ENCODE data around the gene BDNF.
"Not testable (repeated sequence)": the region's sequence is repeated elsewhere in the genome, so short reads cannot be mapped to it uniquely, and the experiment has no call there.

BDNF gene

DNA sequence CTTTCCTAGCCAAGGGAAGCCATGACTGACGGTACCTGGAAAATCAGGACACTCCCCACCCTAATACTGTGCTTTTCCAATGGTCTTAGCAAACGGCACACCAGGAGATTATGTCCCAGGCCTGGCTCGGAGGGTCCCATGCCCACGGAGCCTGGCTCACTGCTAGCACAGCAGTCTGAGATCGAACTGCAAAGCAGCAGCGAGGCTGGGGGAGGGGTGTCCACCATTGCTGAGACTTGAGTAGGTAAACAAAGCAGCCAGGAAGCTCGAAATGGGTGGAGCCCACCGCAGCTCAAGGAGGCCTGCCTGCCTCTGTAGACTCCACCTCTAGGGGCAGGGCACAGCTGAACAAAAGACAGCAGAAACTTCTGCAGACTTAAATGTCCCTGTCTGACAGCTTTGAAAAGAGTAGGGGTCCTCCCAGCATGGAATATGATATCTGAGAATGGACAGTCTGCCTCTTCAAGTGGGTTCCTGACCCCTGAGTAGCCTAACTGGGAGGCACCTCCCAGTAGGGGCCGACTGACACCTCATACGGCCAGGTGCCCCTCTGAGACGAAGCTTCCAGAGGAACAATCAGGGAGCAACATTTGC, 34.6 kb downstream of the BDNF start:
- DNase-seq (ENCODE audit: low spot score), result not testable (repeated sequence)

DNA sequence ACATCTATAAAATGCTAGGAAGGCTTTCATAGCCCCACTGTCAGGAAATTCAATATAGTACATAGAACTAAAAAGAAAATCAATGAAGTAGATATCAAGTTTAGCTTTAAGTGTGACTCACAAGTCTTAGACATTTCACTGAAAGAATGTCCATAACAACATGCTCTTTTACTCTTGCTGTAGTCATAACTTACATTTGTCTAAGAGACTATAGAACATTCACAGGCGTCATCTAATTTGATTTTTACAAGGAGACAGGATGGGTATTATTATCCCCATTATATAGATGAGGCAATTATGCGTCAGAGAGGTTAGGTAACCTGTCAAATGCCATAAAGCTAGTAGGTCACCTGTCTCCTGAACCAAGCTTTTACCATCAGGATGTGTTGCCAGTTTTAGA, 36.9 kb downstream of the BDNF start:
- DNase-seq (ENCODE audit: low spot score), result no peak

DNA sequence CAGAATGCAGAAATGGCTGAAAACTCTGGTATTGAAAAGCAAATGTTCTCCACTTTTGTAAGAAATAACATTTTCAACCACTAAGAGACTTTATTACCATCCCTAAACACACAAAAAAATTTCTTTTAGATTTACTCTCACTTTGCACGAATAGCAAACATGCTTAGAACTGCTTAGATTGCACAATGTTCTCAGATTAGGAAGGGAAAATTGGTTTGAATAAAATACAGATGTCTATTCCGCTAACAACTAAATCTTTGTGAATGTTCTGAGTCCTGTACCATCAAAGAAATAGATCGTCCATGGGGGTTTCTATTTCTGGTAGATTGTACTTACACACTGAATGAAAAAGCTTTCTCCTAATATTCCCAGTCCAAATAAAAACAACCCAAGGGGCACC, 40.1 kb downstream of the BDNF start:
- no peak for DNase-seq (ENCODE audit: low spot score)

DNA sequence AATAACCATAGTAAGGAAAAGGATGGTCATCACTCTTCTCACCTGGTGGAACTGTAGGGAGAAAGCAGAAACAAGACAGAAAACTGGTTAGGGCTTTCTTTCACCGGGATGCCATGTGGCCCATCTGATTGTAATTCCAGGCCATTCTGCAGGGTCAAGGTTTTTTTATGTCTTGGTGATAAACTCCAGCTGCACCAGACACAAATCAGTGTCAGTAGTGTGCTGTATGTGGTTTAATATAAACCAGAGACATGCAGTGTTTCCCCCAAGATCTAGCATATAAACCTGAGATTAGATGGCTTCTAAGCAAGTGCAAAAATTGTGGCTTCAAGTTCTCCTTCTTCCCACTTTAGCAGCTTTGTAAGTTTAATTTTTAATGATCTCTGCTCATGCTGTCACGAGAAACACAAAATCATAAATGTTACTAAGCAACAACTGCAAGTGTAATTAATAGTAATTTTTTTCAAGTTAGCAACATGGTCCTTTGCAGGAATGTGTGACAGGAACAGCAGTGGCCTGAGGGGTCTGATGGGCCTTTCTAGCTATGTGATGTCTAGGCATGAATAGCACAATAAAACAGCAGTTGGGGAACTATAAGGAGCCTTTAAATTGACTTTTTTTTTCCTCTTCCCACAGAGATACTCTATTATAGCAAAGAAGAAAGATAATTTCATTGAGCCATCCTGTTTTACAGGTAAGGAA, 41.6 kb downstream of the BDNF start:
- no peak for DNase-seq (ENCODE audit: low spot score)

DNA sequence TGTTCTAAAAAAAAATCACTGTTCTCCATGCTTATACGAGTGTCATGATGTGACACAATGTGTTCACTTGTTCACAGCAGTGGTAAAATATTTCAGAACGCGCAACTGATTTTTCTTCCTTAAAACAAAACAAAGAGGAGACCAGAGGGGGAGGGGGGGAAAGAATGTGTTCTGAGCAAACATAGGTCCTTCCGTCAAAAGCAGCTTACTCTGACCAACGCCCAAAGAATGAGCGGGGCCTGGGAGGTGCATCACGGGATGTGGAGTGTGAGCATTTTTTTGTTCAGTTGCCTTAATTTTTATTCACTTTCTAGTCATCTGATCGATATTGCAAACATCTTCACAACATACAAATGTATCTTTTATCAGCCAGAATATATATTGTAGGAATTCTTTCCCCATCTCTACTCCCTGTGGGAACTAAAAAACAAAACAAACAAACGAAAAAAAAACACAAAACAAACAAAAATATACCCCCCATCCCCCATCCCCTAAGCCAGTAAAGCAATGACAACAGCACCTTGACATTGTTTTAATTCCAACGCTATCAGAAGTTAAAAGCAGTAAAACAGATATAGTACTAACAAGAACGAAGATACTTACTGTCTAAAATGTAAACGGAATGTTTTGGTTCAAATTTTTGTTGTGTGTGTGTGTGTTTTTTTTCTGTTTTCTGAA, 43.3 kb downstream of the BDNF start:
- no peak for DNase-seq (ENCODE audit: low spot score)

DNA sequence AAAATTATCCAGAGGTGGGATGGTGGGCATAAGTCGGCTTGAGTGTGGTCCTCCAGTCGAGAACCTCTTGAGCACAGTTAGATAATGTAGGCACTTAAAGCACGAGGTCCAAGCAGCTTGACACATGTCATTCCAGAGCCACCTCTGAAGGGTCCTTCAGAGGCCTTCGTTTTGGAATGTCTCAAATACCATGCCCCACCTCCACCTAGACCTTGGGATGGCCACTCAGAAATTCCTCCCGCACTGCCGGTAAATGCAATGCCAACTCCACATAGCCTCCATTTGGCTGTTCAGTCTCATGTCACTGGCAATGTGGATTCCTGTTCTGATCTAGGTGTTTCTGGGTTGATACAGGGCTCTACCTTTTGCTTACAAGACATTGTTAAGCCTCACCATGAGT, 43.9 kb downstream of the BDNF start:
- no peak for DNase-seq (ENCODE audit: low spot score)

DNA sequence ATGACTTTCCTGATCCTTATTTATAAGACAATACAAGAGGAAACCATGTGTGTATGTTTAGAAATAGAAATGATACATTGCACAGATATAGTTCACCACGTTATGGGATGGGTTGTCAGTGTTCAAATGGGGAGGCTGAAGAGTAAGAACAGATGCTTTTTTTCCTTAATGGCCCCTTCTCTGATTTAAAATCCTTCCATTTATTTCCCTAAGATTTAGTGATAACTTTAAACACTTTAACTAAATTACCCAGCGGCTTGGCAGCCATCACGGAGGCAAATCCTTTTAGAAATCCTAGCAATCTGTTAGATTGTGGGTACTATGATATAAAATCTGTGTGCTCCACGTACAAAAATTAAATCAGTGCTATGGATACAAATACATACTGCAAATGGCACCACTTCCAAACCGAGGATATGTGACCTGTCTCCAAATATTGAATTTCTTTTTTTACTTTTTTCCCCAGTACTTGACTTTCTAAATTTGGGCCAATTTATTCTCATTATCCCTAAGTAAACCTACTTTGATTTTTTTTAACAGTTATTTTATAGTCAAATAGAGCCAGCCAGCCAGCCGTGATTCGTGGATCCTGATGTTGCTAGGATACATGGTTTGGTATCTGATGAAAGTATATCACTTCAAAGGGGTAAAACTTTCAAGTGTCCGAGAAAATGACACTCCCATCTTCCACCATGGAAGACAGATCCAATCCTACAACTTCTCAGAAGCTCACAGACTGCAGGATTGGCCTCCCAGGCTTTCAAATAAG, 46.1 kb downstream of the BDNF start:
- no peak for DNase-seq (ENCODE audit: low spot score)

DNA sequence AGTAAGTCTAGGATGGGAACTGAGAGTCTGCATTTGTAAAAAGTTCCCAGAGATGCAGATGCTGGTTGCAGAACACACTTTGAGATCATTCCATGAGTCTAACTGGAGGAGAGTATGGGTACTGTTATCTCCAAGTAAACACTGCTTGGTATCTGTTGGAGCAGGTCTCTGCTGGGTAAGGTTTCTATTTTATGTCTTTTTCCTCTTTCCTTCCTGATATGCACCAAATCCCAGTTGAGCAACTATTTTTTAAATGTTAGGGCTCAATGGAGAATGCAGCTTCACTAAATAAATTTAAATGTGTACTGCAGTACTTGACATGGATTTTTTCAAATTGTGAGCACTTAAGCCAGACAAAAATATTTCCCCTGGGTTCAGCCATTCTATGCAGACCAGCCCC, 48.5 kb downstream of the BDNF start:
- DNase-seq (ENCODE audit: low spot score), result no peak

DNA sequence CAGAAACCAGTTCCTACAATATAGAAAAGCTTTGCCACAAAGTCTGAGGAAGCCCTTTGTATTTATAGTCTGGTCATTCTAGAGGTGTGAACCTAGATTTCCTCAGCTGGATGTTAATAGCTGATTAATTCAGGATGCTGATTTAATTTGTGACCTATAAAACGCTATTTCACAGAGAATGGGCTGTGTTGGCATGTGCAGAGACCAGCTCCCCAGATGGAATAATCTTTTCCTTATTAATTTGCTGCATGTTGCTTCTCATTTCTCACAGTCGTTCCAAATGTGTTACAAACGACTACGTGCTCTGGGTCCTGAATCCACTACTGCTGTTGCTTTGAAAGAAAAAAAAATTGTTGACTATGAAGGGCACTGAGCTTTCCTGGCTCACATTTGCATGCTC, 49.3 kb downstream of the BDNF start:
- DNase-seq (ENCODE audit: low spot score), result no peak

DNA sequence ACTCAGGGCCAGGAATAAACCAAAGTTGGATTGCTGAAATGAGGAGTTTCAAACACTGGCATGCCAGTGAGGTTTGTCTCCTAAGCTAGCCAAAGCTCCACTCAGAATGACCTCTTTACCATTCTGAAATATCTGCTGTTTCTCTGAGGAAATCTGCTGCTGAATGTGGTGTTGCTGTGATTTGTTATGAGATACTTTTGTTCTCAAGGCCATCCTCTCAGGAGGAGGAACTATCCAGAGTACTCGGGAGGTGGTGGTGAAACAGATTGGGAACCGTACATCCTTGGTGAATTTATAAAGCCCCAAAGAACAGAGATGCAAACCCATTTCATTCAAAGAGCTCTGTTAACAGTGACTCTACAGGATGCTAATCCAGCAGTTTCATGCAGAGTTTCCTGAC, 50.5 kb downstream of the BDNF start:
- DNase-seq (ENCODE audit: low spot score), result no peak

DNA sequence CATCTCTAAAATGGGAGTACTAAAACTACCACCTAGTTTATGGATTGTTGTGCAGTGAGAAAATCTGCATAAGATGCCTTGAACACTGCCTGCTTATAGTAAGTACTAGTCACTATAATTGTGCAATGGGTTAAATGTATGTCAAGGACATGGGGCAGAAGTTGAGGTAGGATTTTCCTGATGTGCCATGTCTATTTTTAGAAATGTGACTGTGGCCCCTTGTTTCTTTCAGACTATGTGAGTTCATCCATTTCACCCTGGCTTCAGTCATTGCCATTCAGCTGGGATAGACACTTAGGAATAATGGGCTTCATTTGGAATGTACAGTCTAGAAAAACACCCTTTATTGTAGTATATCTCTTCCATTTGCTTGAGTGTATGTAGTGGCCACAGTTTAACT, 51.4 kb downstream of the BDNF start:
- DNase-seq (ENCODE audit: low spot score), result no peak

DNA sequence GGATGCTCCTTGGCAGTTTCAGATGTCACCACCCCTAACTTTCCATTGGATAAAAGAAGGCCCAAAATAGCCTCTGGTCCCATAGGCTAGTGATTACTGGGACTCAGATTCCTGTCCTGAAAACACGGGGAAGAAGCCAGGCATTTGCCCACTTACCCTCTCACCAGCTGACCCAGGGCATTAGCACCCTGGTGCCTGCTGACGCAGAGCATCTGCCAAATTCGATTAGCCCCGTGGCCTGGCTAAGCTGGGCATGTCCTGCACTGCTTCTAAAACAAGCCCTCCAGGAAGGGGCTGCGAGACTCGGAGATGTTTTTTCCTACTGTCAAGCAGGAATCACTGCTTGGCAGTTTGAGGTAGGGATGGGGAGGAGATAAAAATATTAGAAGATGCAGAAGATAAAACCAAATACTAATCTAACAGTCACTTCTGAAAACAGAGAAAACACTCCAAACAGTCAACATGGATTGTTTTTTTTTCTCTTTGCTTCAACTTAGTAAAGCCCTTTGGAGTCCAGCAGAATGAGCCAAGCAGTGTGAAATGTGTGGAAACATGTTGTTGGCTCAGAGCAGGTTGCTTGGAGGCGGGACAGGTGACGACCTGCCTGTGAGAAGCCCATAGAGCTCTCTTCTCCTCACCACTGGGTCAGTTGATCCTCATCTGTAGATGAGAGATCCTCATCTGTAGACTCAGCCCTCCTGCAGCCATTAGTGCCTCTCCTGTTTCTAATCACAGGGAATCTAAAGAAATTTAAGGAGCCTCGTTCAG, 54.0 kb downstream of the BDNF start:
- DNase-seq (ENCODE audit: low spot score), result no peak

DNA sequence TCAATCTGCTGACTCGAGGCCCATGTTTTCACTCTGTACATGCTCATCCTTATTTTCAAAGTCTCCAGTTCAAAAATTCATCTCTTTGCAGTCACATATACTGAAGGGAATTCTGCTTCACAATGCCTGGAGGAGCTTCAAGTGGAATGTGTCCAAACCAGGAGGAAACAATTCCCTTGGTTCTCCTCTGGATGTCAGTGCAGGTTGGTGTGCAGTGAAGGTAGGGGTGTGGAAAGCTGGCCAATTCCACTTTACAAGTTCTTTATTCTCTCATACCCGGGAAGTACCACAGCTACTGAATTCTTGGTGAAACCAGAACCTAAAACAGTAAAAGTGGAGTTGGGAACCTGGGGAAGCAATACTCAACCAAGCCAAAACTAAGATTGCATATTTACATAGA, 57.3 kb downstream of the BDNF start:
- DNase-seq (ENCODE audit: low spot score), result no peak

DNA sequence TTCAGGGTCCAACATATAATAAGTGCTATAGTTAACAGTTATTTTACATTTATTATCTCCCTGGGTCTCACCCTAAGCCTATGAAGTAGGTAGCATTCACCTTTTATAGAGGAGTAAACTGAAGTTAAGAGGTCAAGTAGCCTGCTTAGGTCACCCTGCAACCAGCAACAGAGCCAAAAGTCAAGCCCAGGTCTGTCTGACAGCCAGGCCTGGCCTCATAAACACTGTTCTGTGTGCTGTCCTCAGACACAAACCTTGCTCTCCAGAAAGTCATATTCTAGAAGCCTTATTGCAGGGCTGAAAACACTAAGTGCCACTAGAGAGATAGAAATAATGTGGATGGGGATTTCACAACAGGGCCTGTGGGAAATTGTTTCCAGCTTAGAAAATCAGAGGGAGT, 59.3 kb downstream of the BDNF start:
- no peak for DNase-seq (ENCODE audit: low spot score)

DNA sequence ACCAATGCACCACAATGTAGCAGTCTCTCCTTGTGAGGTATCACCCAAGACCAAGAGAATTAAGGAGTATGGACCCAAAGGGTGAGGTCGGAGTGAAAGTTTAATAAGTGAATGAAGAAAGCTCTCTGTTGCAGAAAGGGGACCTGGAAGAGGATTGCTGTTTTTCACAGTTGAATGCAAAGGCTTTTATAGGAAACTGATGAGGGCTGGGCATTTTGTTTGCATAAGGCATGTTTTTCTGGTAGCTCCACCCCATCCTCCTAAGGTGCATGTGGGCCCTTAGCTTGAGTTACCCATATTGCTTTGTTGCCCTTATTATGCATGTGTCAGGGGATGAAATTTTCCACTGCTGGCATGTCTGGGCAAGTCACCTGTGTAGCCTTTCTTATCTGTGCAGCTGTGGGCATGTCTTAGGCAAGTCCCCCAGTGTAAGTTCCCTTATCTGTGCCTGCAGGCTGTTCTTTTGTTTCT, 64.7 kb downstream of the BDNF start:
- peak; percentile 13 for DNase-seq (ENCODE audit: low spot score)

DNA sequence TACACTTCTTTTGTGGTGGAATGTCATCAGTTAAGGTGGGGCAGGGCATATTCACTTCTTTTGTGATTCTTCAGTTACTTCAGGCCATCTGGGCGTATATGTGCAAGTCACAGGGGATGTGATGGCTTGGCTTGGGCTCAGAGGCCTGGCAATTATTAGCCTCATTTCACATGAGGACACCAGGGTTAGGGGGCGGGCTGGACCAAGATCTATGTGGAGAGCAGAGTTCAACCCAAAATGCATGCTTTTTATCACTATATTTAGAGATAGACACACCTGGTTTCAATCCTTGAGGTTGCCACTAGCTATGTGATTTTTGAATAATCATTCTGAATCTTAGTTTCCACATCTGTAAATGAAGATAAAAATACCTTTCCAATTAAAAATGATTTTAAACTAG, 65.5 kb downstream of the BDNF start:
- not testable (repeated sequence) for DNase-seq (ENCODE audit: low spot score)

DNA sequence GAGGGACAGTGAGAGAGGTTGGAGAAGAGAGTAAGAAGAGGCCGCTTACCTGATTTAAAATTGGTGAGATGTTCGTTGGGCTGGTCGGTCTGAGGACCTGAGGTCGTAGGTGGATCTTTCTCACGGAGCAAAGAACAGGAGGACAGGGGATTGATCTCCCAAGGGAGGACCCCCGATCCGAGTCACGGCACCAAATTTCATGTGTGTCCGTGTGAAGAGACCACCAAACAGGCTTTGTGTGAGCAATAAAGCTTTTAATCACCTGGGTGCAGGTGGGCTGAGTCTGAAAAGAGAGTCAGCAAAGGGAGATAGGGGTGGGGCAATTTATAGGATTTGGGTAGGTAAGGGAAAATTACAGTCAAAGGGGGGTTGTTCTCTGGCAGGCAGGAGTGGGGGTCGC, 66.0 kb downstream of the BDNF start:
- not testable (repeated sequence) for DNase-seq (ENCODE audit: low spot score)

DNA sequence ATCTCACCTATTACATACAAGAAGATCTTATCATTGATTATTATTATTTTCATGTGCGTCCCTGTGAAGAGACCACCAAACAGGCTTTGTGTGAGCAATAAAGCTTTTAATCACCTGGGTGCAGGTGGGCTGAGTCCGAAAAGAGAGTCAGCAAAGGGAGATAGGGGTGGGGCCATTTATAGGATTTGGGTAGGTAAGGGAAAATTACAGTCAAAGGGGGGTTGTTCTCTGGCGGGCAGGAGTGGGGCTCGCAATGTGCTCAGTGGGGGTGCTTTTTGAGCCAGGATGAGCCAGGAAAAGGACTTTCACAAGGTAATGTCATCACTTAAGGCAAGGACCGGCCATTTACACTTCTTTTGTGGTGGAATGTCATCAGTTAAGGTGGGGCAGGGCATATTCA, 71.2 kb downstream of the BDNF start:
- not testable (repeated sequence) for DNase-seq (ENCODE audit: low spot score)

DNA sequence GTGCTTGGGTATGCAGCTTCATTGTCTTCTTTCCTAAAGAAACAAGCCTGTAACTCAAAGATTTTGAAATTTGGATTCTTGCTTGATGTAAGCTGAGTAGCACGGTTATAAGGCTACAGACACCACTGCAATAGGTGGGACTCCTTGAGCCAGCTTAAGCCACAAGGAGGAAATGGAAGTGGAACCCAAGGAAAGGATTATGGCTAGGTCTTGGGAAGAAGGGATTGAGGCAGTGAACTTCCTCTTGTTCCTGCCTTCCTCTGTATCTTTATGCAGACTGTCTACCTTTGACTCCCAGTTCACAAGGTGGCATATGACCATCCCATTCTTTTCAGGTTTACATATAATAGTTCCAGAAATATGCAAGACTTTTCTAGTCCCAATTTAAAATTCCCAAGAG, 72.3 kb downstream of the BDNF start:
- no peak for DNase-seq (ENCODE audit: low spot score)

DNA sequence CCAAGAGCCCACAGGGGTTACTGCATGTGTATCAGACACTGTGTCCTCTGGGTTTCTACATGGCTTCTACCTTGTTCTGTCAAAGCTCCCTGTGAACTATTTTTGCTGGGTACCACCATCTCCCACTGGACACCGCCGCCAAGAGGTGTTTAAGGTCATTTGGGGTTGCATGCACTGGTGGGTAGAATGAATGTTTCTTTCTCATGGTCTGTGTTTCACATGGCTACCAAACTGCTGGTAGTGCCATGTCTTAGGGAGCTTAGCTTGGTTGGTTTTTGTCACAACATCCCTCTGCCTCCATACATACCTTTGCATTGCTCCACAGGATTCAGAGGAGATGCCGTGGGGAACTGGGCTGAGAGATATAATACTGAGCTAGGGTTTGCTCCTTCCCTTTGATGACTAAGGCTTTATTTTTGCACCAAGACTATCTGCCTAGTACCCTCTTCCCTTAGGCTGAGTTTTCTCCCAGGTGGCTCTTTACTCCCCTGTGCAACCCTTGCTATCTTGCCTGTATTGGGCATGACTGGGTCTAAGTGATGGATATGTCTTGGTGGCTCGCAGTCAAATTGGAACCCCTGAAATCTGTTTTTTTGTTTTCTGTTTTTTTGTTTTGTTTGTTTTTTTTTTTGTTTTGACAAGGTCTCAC, 73.2 kb downstream of the BDNF start:
- no peak for DNase-seq (ENCODE audit: low spot score)

DNA sequence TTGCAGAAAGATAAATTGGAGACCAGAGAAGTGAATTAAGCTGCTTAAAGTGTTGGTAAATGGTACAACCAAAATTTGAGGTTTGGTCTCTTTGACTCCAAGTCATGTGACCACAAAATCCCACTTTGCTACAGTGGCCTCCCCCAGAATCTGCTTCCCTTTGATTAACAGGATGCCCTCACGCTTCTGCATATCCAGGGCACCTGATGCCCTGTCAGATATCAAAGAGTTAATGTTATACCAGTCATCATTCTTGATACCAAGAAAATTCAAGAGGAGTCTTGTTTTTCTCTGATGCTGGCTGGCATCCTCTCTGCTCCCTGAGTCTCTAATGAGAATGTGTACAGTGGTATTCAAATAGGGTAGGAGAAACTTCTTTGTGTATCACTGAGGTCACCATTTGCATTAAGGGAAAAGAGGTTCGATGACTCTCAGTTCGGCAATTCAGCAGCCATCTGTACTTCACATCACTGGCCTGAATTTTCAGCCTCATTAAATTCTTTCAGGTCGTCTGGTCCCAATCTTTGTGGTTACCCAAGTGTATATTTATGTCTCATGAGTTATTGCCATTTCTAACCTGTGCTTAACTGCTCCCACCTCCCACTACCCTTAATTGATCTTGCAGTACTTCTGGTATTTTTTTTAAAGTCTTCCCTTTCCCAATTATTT, 73.9 kb downstream of the BDNF start:
- DNase-seq (ENCODE audit: low spot score), result no peak
